Subcutaneous adipose tissue (tissue), 4 donors: ENCODE measurements around the gene PTPRJ. TPM values are rescaled to one million over a fixed set of nuclear protein-coding genes. Genes with fewer than 3 reads are reported as not detected.

Experiments
- total RNA-seq, 4 donors: library from RNA; depleted of rRNA; stranded (reverse); fragments of >200 nt; gene quantifications; one replicate each; pipeline ENCODE4 v1.1.0, GENCODE V29; 2016
- TF ChIP-seq, protein P1 (sequence below): fragments of 450-650 bp; IDR thresholded peaks from one replicate; pipeline ENCODE4 v1.5.1; 2016; ENCODE audit warnings: low read depth, mild to moderate bottlenecking, control low read depth, antibody characterized with exemption, moderate library complexity

Gene PTPRJ
- total RNA-seq, 4 donors from 2014 or later: 5.1 to 28.7 (median 9.4) TPM

DNA sequence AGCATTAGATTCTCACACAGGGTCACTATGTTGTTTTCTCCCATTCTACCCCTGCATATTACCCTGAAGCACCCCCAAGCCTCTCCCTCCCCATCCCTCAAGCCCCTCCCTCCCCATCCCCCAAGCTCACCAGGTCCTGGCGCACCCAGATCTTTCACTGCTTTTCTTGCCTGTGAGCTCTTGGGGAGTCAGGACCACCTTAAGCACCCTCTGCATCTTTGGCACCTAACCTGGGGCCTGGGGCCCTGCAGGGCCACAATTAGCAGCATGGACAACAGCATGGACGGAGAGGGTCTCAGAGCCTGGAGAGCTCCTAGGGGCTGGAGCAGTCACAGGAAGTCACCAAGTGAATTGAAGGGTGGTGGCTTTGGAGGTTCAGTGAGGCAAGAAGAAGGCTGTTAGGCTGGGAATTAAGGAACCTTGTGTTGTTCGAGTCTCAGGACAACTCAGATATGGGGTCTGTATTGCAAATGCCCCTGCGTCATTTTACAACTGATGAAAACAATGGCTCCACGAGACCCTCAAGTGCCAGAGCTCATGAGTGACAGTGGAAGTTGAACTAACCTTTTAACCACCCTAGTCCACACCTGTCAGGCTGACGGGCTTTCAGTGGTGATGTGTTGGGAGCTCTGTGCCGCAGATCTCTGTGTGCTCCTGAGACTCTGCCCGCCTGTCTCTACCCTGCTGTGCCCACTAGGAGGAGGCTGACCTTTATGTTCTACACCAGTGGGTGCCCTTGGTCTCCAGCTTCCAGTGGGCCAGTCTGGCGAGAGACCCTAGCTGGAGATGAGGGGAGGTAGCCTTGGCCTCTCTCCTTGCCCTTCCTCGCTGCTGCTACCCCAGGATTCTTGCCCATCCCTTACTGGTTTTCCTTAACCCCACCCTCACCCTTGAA lies 125.0 kb downstream of the PTPRJ start:
- TF ChIP-seq, protein P1, sequence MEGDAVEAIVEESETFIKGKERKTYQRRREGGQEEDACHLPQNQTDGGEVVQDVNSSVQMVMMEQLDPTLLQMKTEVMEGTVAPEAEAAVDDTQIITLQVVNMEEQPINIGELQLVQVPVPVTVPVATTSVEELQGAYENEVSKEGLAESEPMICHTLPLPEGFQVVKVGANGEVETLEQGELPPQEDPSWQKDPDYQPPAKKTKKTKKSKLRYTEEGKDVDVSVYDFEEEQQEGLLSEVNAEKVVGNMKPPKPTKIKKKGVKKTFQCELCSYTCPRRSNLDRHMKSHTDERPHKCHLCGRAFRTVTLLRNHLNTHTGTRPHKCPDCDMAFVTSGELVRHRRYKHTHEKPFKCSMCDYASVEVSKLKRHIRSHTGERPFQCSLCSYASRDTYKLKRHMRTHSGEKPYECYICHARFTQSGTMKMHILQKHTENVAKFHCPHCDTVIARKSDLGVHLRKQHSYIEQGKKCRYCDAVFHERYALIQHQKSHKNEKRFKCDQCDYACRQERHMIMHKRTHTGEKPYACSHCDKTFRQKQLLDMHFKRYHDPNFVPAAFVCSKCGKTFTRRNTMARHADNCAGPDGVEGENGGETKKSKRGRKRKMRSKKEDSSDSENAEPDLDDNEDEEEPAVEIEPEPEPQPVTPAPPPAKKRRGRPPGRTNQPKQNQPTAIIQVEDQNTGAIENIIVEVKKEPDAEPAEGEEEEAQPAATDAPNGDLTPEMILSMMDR: no peak

DNA sequence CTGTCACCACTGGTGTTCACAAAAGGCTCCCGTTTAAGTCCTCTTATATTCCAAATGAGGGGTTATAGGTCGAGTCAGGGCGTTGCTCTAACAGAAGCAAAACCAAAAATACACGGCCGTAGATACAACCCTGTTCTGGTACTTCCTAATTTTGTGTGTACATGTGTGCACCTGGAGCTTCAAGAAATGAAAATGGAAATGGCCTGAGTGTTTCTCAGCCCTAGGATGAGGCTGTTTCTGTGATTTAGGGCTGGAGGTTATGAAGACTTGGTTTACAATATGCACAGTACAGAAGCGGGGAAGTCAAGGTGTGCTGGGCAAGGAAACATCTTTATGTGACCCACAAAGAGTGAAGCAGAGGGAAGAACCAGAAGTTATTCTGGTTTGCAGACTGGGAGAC lies 125.8 kb downstream of the PTPRJ start:
- TF ChIP-seq, protein P1: no peak

DNA sequence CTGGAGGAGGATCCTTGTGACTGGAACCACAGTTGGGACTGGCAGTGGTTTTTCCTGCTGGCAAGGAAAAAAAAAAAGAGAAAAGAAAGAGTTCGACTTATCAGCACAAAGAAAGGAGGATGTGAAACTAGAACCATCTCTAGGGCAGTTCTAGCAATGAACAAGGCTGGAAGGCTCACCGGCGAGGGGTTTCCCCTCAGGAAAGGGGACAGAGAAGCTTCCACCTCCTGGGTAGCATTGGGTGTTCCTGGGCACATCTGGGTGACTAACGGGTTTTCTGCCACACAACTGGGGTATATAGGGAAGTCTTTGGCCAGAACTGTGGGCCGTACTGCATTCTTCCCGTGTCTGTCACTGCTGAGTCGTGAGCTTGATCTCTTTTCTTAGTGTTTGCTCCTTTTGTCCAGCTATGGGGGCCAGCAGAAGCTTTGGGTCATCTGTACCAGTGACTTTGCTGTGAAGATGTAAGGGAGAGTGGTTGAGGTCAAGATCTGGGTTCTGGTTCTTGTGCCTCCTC lies 126.9 kb downstream of the PTPRJ start:
- TF ChIP-seq, protein P1: no peak

DNA sequence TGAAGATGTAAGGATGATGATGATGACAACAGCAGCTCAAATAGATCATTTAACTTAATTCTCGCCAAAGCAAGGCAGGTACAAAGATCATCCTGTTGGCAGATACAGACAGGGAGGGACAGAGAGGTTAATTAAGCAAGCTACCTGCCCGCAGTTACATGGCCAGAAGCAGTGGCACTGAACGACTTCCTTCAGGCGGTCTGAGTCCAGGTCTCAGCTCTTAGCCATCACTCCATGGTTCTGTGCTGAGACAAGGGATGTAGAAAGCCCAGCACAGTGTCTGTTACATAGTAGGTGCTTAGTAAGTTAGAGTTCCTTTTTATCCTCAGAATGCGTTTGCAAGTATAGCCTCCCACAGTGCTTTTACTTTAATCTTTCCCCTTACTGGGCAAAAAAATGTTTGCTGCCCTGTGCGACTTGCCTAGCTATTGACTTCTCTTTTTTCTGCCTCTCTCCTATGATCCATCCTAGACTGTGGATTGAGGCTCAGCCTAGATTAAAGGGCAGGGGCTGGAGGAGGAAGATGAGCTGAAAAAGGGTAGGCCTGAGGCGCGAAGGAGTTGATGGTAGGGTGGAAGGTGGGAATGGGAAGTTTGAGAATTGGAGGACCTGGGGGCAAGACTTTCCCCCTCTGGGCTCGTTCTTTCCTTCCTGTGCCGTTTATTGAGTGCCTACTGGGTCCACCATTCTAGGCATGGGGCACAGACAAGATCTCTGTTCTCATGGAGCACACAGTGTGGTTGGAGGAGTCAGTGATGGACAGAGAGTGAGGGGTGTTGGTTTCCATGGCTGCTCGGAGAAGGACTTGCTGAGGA lies 128.1 kb downstream of the PTPRJ start:
- TF ChIP-seq, protein P1: no peak

DNA sequence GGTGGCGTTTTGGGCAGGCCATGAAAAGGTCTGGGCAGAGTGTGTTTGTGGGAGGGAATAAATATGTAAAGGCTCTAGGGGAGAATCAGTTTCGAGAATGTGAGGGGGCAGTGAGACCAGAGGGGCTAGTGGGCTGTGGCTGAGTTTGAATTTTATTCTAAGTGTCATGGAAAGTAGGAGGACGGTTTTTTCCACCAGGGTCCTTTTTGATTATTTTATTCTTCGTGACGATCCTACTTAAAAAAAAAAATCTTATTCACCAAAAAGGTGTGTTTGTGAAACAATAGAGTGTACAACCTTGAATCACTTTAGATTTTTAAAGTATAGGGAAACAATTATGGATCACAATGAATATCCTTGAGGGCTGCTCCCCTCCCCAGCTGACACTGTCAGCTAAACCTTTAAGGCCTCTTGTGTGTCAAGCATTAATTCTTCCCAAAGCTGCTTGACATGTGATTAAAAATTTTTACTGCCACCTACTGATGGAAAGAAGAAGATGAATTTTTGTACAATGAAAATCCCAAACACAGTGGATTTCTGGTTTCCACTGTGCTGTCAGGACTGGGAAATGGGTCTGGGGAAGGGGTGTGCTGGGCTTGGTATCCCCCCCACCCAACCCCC lies 128.8 kb downstream of the PTPRJ start:
- TF ChIP-seq, protein P1: no peak

DNA sequence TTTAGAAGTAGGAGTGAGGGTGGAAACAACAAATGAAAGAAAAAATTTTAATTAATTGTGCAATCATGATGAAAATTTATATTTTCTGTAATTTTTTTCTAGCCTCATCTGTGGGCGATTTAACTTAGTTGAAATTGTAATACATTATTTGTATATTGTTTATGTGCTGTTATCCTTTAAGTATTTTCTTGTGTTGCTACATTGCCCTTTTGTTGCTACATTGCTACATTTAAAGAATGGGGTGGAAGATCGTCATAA lies 130.1 kb downstream of the PTPRJ start:
- TF ChIP-seq, protein P1: no peak

DNA sequence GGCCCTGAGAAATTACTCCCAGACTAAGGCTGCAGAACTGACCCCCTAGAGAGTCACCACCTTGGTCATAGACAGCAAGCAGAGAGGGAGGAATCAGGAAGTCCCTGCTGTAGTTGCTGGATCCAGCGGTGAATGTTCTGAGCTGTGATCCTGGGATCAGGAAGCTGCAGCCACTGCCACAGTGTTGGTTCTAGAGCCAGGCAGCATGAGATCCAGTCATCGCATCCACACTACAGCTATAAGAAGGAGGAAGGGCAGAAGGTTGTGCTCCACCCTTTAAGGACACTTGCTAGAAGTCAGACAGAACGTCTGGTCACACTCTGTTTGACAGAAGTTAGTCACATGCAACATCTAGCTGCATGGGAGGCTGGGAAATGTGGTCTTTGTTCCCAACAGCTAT lies 131.5 kb downstream of the PTPRJ start:
- TF ChIP-seq, protein P1: no peak
